ENCODE data around the gene SCYL1. TPM values are rescaled to one million over a fixed set of nuclear protein-coding genes. Genes with fewer than 3 reads are reported as not detected.

Gene SCYL1
- polyA plus RNA-seq, 4 donors, result 46.7 to 76.9 (median 61.0) TPM

DNA sequence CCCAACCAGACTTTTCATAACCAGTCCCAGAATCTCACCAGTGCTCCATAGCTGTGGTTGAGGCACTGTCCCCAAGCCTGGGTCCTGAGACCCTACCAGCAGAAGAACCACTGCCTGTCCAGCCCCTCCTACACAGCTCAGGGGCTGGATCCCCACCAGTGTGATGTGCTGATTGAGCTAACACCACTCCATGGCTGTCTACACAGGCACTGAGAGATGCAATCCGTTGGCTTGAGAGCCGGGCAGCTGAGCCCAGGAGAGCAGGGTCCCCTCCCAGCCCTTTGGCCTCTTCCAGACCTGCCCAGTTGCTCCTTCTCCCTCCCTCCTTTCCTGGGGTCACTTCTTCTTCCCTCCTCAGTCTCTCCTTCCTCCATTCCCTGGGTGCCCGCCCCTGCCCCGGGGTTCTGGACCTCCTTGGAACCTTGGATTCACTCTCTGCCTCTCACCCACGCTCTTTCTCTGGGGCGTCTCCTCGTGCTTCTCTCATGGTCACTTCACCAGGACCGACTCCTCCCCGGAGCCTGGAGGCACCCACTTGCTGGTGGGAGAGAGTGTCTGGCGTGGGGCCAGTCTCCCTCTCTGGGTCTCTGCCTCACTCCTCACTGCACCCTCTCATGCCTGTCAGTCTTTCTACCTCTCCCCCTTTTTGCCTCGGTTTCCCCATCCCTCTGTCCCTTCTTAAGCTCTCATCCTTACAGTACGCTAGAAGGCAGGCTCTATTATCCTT, 706 bp upstream of the SCYL1 start:
- H3K27me3 ChIP-seq (ENCODE audit: control insufficient read depth in 3 of 3, insufficient read depth in 3 of 3, low read length in 3 of 3), result no peaks in the 10 kb centered on the region
- FAIRE-seq (no peak), DNase-seq (peak in 1 of 2 donors; percentile 66)
- peak overlapping the region; percentile 33 to 57 (median 46) for H3K27ac ChIP-seq (ENCODE audit: low read depth in 1 of 3, low read length in 2 of 3)
- 23 to 35% (median 25%) methylated on average over 12 of the region's 12 CpGs for WGBS, 3 donors
- H3K36me3 ChIP-seq (ENCODE audit: control insufficient read depth in 3 of 3, insufficient read depth in 2 of 3, low read depth in 1 of 3, low read length in 3 of 3), result peaks cover 0 to 37% (median 2%) of the 10 kb centered on the region in 3 donors
- H3K4me3 ChIP-seq (ENCODE audit: low read depth in 1 of 3, low read length in 3 of 3), result peak overlapping the region in 1 of 3 donors; percentile 26
- peaks cover 0 to 36% (median 0%) of the 10 kb centered on the region in 3 donors for H3K4me1 ChIP-seq (ENCODE audit: control insufficient read depth in 3 of 3, insufficient read depth in 2 of 3, low read depth in 1 of 3, low read length in 2 of 3)
- H3K9me3 ChIP-seq (ENCODE audit: control insufficient read depth in 2 of 2, insufficient read depth in 1 of 2, low read depth in 1 of 2, low read length in 1 of 2), result no peaks in the 10 kb centered on the region

GRCh38 chr11:65525546-65526480, 930 bp downstream of the SCYL1 start:
- Histone ChIP-seq H3K9me3 (ENCODE audit: control insufficient read depth in 2 of 2, insufficient read depth in 1 of 2, low read depth in 1 of 2, low read length in 1 of 2) (no peaks in the 10 kb centered on the region), H3K4me1 (ENCODE audit: control insufficient read depth in 3 of 3, insufficient read depth in 2 of 3, low read depth in 1 of 3, low read length in 2 of 3) (peaks cover 0 to 36% (median 0%) of the 10 kb centered on the region in 3 donors), H3K4me3 (ENCODE audit: low read depth in 1 of 3, low read length in 3 of 3) (peak overlapping the region; percentile 73 to 98 (median 88)), H3K36me3 (ENCODE audit: control insufficient read depth in 3 of 3, insufficient read depth in 2 of 3, low read depth in 1 of 3, low read length in 3 of 3) (peaks cover 0 to 53% (median 2%) of the 10 kb centered on the region in 3 donors), H3K27me3 (ENCODE audit: control insufficient read depth in 3 of 3, insufficient read depth in 3 of 3, low read length in 3 of 3) (no peaks in the 10 kb centered on the region), H3K27ac (ENCODE audit: low read depth in 1 of 3, low read length in 2 of 3) (peak overlapping the region in 1 of 3 donors; percentile 89)
- WGBS, 3 donors, result 45 to 47% (median 45%) methylated on average over 29 to 31 of the region's 31 CpGs
- FAIRE-seq (no peak), DNase-seq (no peak)

- no peak for FAIRE-seq
- no peaks in the 10 kb centered on the region for H3K9me3 ChIP-seq (ENCODE audit: control insufficient read depth in 2 of 2, insufficient read depth in 1 of 2, low read depth in 1 of 2, low read length in 1 of 2)
- H3K27me3 ChIP-seq (ENCODE audit: control insufficient read depth in 3 of 3, insufficient read depth in 3 of 3, low read length in 3 of 3), result no peaks in the 10 kb centered on the region
- WGBS, 3 donors, result 94 to 97% (median 94%) methylated on average over 8 of the region's 8 CpGs
- DNase-seq, result no peak
- H3K4me3 ChIP-seq (ENCODE audit: low read depth in 1 of 3, low read length in 3 of 3), result no peak overlapping the region
- H3K27ac ChIP-seq (ENCODE audit: low read depth in 1 of 3, low read length in 2 of 3), result no peak overlapping the region
- H3K36me3 ChIP-seq (ENCODE audit: control insufficient read depth in 3 of 3, insufficient read depth in 2 of 3, low read depth in 1 of 3, low read length in 3 of 3), result peaks cover 0 to 62% (median 11%) of the 10 kb centered on the region in 3 donors
- peaks cover 0 to 35% (median 0%) of the 10 kb centered on the region in 3 donors for H3K4me1 ChIP-seq (ENCODE audit: control insufficient read depth in 3 of 3, insufficient read depth in 2 of 3, low read depth in 1 of 3, low read length in 2 of 3)
These were observed 1.9 kb downstream of the SCYL1 start for GRCh38 chr11:65526744-65527143.

DNA sequence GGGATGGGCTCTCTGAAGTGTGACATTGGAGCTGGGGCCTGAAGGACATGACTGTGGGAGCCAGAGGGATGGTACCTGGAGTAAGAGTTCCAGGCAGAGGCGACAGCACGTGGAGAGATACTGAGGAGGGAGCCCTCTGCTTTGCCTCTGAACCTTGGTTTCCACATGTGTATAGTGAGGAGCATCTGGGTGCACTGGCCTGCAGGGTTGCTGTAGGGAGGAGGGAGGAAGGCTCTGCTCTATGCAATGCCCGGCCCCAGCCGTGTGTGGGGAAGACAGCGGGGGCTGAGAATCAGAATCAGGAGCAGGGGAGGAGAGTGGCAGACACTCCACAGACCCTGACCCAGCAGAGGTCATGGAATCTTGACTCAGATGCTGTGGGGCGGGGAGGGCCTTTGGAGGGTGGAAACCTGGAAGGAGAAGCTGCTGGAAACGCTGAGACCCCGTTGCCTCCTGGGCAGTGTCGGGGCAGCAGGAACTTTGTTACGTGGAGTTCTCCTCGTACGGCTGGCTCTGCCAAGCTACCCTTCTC, 4.0 kb downstream of the SCYL1 start:
- FAIRE-seq (no peak), DNase-seq (no peak)
- Histone ChIP-seq H3K27ac (ENCODE audit: low read depth in 1 of 3, low read length in 2 of 3) (no peak overlapping the region), H3K36me3 (ENCODE audit: control insufficient read depth in 3 of 3, insufficient read depth in 2 of 3, low read depth in 1 of 3, low read length in 3 of 3) (peaks cover 2 to 81% (median 11%) of the 10 kb centered on the region in 3 donors), H3K4me3 (ENCODE audit: low read depth in 1 of 3, low read length in 3 of 3) (no peak overlapping the region), H3K27me3 (ENCODE audit: control insufficient read depth in 3 of 3, insufficient read depth in 3 of 3, low read length in 3 of 3) (no peaks in the 10 kb centered on the region), H3K4me1 (ENCODE audit: control insufficient read depth in 3 of 3, insufficient read depth in 2 of 3, low read depth in 1 of 3, low read length in 2 of 3) (peaks cover 0 to 16% (median 0%) of the 10 kb centered on the region in 3 donors), H3K9me3 (ENCODE audit: control insufficient read depth in 2 of 2, insufficient read depth in 1 of 2, low read depth in 1 of 2, low read length in 1 of 2) (no peaks in the 10 kb centered on the region)
- 91 to 93% (median 92%) methylated on average over 9 to 12 of the region's 12 CpGs for WGBS, 3 donors

GRCh38 chr11:65529475-65530156, 4.7 kb downstream of the SCYL1 start:
- 84 to 87% (median 86%) methylated on average over 10 of the region's 10 CpGs for WGBS, 3 donors
- DNase-seq, result no peak
- Histone ChIP-seq H3K36me3 (ENCODE audit: control insufficient read depth in 3 of 3, insufficient read depth in 2 of 3, low read depth in 1 of 3, low read length in 3 of 3) (peaks cover 2 to 85% (median 11%) of the 10 kb centered on the region in 3 donors), H3K4me3 (ENCODE audit: low read depth in 1 of 3, low read length in 3 of 3) (no peak overlapping the region), H3K4me1 (ENCODE audit: control insufficient read depth in 3 of 3, insufficient read depth in 2 of 3, low read depth in 1 of 3, low read length in 2 of 3) (peaks cover 0 to 9% (median 0%) of the 10 kb centered on the region in 3 donors), H3K27ac (ENCODE audit: low read depth in 1 of 3, low read length in 2 of 3) (no peak overlapping the region), H3K27me3 (ENCODE audit: control insufficient read depth in 3 of 3, insufficient read depth in 3 of 3, low read length in 3 of 3) (no peaks in the 10 kb centered on the region), H3K9me3 (ENCODE audit: control insufficient read depth in 2 of 2, insufficient read depth in 1 of 2, low read depth in 1 of 2, low read length in 1 of 2) (no peaks in the 10 kb centered on the region)
- FAIRE-seq, result no peak

GRCh38 chr11:65530157-65530496, 5.2 kb downstream of the SCYL1 start:
- H3K27ac ChIP-seq (ENCODE audit: low read depth in 1 of 3, low read length in 2 of 3), result no peak overlapping the region
- peaks cover 0 to 9% (median 0%) of the 10 kb centered on the region in 3 donors for H3K4me1 ChIP-seq (ENCODE audit: control insufficient read depth in 3 of 3, insufficient read depth in 2 of 3, low read depth in 1 of 3, low read length in 2 of 3)
- FAIRE-seq, result no peak
- peaks cover 5 to 90% (median 11%) of the 10 kb centered on the region in 3 donors for H3K36me3 ChIP-seq (ENCODE audit: control insufficient read depth in 3 of 3, insufficient read depth in 2 of 3, low read depth in 1 of 3, low read length in 3 of 3)
- 83 to 87% (median 87%) methylated on average over 5 of the region's 5 CpGs for WGBS, 3 donors
- H3K9me3 ChIP-seq (ENCODE audit: control insufficient read depth in 2 of 2, insufficient read depth in 1 of 2, low read depth in 1 of 2, low read length in 1 of 2), result no peaks in the 10 kb centered on the region
- H3K27me3 ChIP-seq (ENCODE audit: control insufficient read depth in 3 of 3, insufficient read depth in 3 of 3, low read length in 3 of 3), result no peaks in the 10 kb centered on the region
- no peak overlapping the region for H3K4me3 ChIP-seq (ENCODE audit: low read depth in 1 of 3, low read length in 3 of 3)
- no peak for DNase-seq

- Histone ChIP-seq H3K9me3 (ENCODE audit: control insufficient read depth in 2 of 2, insufficient read depth in 1 of 2, low read depth in 1 of 2, low read length in 1 of 2) (no peaks in the 10 kb centered on the region), H3K4me3 (ENCODE audit: low read depth in 1 of 3, low read length in 3 of 3) (no peak overlapping the region), H3K36me3 (ENCODE audit: control insufficient read depth in 3 of 3, insufficient read depth in 2 of 3, low read depth in 1 of 3, low read length in 3 of 3) (peaks cover 9 to 93% (median 11%) of the 10 kb centered on the region in 3 donors), H3K27ac (ENCODE audit: low read depth in 1 of 3, low read length in 2 of 3) (no peak overlapping the region), H3K27me3 (ENCODE audit: control insufficient read depth in 3 of 3, insufficient read depth in 3 of 3, low read length in 3 of 3) (no peaks in the 10 kb centered on the region), H3K4me1 (ENCODE audit: control insufficient read depth in 3 of 3, insufficient read depth in 2 of 3, low read depth in 1 of 3, low read length in 2 of 3) (no peaks in the 10 kb centered on the region)
- DNase-seq, result no peak
- WGBS, 3 donors, result 87 to 91% (median 87%) methylated on average over 14 to 15 of the region's 15 CpGs
- no peak for FAIRE-seq
These were observed 7.6 kb downstream of the SCYL1 start for GRCh38 chr11:65532388-65533064.
